ENCODE measurements around the gene NATD1.

Gene NATD1

GRCh38 chr17:21289902-21290571 lies 36.8 kb upstream of the NATD1 start:
- no peak for DNase-seq (ENCODE audit: low read depth)

DNA sequence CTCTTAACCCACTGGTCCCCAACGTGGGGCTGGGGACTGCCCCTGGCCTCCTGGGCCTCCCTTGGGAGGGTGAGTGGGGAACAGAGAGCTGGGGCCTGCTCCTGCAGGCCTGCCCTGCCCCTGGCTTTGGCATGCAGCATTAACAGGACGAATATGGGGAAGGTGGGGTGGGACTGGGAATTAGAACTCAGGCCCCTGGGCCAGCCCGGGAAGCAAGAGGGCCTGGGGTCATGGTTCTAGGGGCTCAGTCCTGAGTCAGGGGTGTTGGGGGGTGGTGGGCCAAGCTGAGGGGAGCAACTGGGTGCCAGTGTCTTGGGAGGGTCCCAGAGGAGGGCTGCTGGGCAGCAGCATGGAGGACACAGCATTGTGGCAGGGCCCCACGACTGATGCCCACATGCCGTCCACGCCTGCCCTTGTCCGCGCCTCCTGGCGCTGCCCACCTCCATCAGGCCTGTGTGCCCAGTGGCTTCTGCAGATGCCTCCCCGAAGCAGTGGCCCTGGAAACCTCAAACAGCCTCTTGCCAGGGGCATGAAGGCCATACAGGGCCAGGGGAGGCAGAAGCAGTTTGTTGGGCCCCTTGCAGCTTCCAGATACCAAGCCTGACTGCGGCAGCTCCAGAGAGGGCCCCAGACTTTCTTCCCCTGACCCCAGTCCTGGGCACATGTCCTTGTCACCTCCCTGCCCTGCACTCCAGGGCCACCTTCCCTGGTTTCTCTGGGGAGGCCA lies 36.1 kb upstream of the NATD1 start:
- no peak for DNase-seq (ENCODE audit: low read depth)

- no peak for DNase-seq (ENCODE audit: low read depth)
Measured at GRCh38 chr17:21288571-21289017, 35.4 kb upstream of the NATD1 start.

DNA sequence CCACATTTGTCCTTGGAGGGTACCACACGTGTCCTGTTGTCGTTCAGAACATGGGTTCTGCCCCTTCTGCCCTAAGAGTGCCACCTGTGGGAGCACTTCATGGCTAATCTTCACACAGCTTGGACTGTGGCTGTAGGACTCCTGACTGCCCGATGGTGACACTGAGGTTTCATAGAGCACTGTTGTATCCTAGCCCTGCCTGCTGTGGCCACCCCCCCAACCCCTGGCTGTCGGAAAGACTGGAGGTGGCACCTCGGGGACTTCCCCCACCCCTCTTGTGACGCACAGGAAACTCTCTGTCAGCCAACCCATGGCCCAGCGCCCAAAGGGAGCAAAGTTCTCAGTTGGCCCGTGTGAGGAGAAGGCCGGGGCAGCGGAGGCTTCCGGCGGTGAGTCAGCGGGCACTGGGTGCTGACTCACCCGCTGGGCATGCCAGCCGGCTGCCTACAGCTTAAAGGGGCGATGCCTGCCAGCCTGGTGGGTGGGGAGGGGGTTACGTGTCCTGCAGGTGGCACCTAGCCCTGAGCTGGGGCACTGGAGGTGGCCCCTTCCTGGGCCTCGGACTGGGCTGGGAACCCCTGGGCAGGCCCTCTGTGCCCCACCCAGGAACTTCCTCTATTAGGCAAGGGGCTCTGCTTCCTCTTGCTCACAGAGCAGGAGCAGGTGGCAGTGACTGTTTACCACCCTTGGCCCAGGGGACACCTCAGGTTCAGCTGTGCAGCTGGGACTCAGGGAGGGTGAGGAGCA lies 34.7 kb upstream of the NATD1 start:
- peak; percentile 96 for DNase-seq (ENCODE audit: low read depth)

GRCh38 chr17:21286909-21287702 lies 33.9 kb upstream of the NATD1 start:
- DNase-seq (ENCODE audit: low read depth): no peak

- no peak for DNase-seq (ENCODE audit: low read depth)
Measured at GRCh38 chr17:21286066-21286770, 33.0 kb upstream of the NATD1 start.

GRCh38 chr17:21285164-21286065 lies 32.2 kb upstream of the NATD1 start:
- DNase-seq (ENCODE audit: low read depth): no peak

DNA sequence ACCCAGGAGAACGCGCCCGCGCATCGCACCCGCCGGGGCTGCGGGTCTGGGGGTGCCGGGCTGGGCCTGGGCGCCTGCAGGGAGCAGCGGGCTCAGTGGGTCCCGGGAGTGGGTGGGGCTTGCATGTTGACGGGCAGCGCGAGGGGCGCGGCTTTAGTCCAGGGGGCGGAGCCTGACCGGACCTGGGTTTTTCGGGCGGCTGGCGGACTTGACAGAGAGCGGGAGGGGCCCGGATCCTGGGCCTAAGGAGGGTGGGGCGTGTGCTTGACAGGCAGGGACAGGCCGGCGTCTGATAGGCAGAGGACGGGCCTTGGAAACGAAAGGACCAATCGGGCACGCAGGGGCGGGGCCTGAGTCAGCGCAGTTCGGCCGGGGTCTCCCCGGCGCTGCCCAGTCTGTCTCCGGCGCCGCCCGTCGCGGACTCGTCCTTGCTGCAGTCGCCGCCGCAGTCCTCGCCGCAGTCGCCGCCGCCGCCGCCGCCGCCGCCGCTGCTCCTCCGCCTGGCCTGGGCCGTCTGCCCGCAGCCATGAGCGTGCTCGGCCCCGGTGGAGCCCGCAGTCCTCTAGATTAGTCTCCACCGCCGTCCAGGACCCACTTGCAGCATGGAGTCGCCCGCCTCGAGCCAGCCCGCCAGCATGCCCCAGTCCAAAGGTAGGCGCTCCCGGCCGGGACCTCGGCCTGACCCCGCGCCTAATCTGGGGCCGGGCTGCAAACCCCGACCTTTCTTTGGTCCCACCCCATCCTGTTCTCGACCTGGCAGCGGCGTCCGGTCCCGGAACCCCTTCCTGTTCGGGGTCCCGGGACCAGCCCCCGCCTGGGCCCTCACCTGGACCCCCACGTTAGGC lies 31.3 kb upstream of the NATD1 start, which contains the start of gene MAP2K3:
Gene MAP2K3, plus strand, starts transcription at position 393 of the 845 bp plus-strand sequence. Its CDS starts 210 bp downstream, at position 603.
- DNase-seq (ENCODE audit: low read depth): peak; percentile 94

DNA sequence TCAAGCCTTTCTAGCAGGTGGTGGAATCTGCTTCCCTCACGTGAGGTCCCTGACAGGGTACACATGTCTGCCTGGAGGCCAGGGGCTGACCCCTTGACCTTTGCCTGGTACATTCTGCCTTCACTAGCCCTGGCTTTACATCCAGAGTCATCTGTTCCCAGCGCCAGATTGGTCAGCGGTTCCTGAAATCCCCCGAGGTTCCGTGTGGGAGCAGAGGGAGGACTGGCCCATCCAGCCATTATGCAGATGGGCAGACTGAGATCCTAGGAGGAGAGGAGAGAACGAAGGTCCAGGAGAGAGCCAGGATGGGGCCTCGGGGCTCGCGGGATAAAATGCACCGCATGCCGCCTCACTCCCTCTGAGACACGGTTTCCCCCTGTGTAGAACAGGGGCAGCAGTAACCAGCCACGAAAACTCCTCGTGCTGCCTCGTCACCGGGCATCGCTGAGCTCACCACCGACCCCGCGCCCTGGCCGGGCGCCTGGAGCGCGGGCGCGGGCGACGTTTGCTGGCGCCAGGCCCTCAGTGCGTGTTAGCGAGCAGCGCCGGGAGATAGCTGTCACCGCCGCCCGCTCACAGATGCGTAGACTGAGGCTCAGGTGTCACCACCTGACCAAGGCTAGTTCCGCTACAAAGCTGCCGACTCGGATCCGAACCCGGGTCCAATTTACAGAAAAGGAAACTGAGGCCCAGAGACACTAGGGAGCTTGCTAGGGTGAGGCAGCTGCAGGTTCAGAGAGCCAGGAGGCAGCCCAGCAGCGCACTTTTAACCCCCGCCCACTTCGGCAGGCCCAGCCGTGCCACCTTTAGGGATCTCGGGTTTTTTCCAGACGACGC lies 30.5 kb upstream of the NATD1 start:
- no peak for DNase-seq (ENCODE audit: low read depth)

DNA sequence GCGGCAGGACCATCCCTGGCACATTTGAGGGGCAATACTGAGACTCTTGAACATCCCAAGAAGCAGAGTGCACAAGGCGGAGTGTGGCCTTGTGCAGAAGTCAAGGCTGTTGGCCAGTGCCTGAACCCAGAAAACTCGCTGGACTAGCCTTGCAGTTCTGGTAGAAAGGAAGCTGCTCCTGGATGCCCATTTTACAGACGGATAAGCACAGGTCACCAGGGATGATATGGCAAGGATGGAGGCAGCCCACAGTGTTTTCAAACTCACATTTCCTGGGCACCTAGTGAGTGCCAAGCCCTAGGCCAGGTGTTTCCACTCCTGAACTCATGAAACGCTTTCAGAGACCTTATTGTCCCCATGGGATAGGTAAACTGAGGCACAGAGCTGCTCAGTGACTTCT lies 29.6 kb upstream of the NATD1 start:
- DNase-seq (ENCODE audit: low read depth): no peak

DNA sequence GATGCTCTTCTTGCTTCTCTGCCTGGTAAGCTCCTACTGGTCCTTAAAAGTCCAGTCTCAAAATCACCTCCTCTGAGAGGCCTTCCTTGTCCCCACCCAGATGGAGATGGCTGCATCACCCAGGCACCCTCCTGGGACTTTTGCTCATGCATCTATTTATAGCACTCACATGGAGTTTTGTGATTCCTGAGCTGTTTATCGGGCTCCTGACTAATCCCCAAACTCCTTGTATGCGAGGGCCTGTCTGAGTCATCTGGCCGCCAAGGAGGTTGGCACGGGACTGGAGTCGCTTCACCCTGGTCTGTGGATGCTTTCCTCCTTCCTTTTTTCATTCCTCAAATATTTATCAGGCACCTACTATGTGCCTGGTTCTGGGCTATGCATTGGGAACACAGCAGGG lies 29.0 kb upstream of the NATD1 start:
- DNase-seq (ENCODE audit: low read depth): no peak

DNA sequence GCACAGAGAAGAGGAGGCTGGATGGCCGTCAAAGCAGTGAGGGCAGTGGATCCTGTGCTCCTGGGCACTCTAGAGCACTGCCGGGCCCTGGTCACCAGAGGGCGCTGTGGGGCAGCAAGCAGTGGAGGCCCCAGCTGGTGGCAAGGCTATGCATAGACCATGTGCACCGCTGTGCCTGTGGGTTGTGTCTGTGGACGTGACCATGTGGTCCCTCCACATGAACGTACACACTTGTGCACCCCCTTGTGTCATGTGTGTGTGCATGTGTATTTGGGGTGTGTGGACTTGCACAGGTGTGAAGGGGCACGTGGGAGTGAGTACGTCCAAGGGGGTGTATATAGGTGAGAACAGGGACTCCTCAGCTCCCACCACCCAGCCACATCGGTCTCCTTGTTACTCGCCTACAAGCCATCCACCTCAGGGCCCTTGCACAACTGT lies 26.9 kb upstream of the NATD1 start:
- DNase-seq (ENCODE audit: low read depth): peak; percentile 85

DNA sequence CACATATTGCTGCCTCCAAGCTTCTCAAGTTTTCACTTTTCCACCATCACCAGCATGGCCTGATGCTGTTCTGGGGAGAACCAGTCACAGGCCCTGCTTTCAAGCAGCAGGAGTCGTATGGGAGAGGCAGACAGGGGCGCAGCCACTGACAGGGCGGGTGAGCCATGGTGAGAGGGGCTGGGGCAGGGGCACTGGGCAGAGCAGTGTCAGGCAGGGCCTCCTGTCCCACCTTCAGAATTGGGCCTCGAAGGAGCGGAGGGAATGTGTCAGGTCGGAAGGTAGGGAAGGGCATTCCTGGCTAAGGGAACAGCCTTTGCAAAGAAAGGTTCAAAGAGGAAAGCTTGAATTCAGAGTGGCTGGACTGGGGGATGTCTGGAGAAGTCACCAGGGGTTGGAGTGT lies 26.4 kb upstream of the NATD1 start:
- no peak for DNase-seq (ENCODE audit: low read depth)

GRCh38 chr17:21279198-21279535 lies 26.0 kb upstream of the NATD1 start:
- DNase-seq (ENCODE audit: low read depth): no peak

GRCh38 chr17:21278450-21279197 lies 25.4 kb upstream of the NATD1 start:
- DNase-seq (ENCODE audit: low read depth): no peak

DNA sequence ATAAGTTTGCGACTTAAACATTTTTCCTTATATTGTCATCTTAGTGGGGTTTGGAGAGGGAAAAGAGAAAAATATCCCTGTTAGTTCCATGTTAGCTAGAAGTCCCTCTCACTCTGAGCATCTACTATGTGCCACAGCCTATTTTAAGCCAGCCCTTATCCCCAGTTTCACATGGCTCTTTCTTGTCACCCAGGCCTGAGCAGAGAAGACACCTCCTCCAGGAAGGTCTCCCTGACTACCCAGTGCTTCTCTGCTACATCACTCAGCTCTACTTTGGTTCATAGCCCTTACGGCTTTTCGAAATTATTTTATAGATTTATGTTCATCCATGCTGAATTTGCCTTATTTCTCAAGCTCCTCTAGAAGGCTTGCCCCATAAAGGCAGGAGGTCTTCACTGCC lies 24.1 kb upstream of the NATD1 start:
- no peak for DNase-seq (ENCODE audit: low read depth)

- no peak for DNase-seq (ENCODE audit: low read depth)
Measured at GRCh38 chr17:21276264-21276588, 23.0 kb upstream of the NATD1 start.
